SW 1271 (cell line): Measurements from ENCODE around the gene PRKCA.
"Not testable (repeated sequence)": the region's sequence is repeated elsewhere in the genome, so short reads cannot be mapped to it uniquely, and the experiment has no call there.

ENCODE experiments used
- DNase-seq, 2 experiments: peaks; one replicate each; lab custom pipeline; 2025; lab: John Stamatoyannopoulos, UW

PRKCA gene

DNA sequence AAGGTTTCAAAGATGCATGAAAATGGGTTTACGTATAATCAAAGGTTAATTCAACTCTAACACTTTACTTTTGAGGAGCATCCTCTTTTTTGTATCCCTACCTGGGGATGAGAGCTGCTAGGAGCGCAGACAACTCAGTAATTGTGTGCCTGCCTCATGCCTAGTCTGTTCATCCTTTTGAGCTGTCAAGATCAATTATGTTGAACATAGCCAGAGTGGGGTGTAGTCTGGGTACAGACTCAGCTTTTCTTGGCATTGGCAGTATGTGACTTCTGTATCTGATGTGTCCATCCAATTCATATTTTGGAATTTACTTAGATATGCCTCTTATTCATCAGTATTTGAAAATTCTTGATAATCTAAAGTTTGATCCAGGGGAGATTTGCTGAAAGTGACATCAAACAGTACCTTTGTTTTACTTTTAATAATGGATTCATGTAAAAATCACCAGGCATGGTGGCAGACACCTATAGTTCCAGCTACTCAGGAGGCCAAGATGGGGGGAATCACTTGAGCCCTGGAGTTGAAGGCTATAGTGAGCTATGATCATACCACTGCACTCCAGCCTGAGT, 24.1 kb downstream of the PRKCA start:
- DNase-seq: no peak

DNA sequence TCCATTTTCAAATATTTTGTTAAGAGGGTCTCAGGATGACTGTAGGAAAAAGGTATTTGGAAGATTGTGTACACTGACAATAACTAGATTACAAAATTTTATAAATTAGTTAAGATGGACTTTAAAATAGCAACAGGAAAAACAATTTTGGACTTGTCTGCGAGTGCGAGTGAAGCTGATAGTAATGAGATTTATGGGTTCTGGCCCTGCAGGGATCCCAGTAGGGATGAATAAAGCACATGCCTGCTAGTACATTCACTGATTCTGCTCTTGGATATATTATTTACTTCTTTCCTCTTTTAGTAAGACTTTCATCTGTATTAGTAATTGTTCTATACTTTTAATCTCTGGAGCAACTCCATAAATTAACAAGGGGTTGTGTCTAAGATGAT, 28.2 kb downstream of the PRKCA start:
- no peak for DNase-seq

DNA sequence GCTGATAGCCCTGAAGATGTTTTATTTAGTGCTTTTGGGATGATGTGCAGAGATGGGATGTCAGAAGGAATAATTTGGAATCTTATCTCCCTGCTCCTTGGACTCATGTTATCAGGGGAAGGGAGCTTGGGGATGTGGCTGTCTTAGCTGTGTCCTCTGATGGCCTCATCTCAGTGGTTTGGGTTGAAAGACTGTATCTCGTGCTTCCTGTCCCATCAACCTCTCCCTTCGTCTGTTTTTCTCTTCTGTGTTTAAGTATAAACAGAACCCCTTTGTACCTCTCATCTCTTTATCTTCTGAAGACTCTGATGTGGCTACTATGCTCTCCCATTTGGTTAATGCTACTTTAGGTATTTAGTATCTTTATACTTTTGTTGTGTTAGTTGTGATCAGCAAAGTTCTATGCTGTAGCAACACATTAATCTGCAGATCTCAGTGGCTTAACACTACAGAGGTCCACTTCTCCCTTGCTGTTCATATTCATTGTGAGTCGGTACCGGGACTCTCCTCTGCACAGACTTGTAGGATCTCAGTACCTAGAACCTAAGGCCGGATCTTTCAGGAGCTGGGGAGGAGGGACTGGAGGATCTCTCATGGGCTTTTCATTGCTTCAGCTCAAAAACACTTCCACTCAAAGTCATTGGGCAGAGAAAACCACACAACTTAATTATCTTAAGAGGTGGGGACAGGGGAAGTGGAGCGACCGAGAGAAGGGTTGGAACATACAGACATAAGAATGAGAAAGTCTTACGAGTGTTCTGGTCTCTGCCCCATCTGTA, 28.8 kb downstream of the PRKCA start:
- DNase-seq: no peak

DNA sequence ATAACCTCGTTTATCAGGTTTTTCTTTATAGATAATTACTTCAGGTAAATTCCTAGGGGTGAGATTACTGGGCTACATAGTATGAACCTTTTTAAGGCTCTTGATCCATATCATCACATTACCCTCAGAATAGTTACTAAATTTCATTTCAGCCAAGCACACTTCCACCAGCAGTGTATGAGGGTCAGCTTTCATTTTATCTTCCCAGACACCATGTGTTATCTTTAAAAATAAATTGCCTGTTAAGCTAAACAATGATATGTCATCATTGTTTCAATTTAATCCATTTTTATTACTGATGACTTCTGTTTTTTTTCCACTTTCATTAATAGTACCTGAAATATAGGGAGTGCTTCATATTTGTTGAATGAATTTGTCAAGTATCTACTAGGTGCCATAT, 33.4 kb downstream of the PRKCA start:
- no peak for DNase-seq

DNA sequence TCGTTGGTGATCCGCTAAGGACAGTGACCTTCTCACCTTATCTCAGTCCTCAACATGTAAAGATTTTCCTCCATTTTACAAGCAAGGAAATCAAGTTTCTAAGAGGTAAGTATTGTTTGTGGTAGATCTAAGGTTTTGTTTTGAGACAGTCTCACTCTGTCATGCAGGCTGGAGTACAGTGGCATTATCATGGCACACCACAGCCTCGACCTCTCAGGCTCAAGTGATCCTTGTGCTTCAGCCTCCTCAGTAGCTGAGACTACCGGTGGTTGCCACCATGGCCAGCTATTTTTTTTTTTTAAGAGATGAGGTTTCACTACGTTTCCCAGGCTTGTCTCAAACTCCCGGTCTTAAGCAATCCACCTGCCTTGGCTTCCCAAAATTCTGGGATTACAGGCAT, 34.9 kb downstream of the PRKCA start:
- no peak for DNase-seq

DNA sequence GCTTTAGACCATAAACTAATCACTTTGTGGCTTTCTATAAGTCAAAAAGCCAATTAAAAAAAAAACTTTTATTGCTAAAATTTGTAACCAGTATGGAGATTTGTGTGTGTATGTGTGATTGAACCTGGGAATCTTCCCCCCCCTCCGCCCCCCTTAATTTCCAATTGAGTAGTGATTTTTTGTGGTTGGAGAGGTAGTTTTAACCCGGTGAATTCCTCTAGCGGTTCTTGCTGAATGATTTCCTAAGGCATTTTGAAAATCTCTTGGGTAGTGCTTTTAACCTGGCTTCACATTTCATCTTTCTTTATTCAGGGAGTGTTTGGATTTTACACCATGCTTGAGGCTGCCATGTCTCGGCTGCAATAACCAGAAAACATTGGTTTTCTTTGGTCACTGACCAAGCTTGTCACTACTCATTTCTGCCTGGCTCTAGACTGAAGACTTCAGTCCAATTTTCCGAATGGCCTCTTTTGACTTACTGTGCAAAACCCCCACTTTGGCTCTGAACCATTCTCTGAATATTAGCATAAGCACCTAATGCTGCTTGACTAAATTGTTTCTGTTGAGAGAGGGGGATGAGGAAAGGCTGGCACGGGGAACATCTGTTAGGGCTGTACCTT, 35.6 kb downstream of the PRKCA start:
- DNase-seq: no peak

DNA sequence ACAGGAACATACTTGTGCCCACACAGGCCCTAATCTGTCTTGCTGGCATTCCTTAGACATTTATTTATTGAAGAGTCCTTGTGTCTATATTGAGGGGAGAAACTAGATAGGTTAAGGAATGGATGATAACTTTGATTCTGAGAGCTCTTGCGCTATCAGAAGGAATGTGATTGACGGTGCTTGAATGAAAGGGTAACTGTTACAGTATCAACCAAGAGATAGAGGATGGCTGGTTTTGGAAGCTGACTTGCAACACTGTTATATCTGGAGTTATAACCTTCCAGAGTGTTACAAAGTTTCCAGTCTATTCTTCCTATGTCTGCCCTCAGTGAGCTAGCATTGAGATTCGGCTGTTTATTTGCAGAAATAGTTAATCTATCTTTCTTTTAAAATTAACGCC, 36.5 kb downstream of the PRKCA start:
- DNase-seq: no peak

DNA sequence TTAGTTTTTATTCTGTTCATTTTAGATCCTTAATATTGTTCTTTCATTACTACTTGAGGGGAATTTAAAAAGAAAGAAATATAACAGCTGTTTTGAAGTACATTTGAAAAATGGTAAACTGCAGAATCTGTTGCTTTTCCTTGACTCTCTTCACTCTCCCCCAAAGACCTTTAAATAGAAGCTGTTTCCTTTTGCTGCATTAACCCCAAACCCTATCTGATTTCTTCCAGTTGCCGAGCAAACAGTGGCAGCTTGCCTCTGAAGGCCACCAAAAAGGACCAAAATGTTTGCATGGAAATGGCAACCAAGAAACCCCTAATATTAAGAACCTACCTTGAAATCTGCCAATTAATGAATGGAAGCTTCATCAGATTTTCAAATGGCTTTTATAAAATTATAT, 37.1 kb downstream of the PRKCA start:
- DNase-seq: no peak

DNA sequence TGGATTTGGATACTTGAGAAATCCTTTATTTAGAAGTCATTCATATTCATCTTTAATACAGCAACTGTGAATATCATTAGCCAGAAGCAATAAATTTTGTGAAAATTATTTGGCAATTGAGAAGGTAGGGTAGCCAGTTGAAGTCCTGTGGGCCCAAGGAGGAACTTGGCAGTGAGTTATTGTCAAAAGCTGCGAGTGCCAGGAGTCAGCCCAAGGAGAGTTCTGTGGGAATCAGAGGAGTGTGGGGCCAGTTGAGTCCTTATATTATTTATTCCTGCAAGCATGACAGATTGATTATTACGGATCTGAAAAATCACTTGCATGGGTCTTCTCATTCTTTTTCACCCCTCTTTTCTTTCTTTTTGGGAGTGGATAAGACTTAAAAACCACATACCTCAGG, 38.3 kb downstream of the PRKCA start:
- no peak for DNase-seq

DNA sequence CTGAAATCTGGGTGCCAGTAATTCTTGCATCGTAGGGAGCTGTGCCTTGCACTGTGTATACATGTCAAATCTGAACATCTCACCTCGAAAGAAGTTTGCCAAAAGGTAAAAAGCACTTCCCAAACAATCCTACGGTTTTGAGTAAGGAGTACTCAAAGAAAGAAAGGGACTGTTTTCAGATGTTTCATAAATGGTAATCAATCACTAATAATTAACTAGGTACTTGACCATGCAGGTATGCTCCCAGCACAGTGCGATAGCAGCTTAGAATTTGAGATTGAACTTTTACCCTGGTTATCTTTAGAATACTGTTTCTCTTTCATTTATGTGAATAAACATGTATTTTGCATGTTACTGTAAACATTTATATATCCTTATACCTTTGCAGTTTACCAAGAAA, 39.0 kb downstream of the PRKCA start:
- no peak for DNase-seq

DNA sequence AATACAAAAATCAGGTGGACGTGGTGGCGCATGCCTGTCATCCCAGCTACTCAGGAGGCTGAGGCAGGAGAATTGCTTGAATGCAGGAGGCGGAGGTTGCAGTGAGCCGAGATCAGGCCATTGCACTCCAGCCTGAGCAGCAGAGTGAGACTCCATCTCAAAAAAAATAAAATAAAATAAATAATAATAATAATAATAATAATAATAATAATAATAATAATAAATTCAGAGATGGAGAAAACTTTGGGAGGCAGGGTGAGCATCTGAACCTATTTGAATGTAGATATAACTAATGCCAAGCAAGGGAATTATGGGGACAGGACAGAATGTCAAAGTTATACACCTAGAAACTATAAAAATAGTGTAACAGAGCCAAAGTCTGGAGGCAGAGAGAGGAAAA, 39.9 kb downstream of the PRKCA start:
- DNase-seq: not testable (repeated sequence)

DNA sequence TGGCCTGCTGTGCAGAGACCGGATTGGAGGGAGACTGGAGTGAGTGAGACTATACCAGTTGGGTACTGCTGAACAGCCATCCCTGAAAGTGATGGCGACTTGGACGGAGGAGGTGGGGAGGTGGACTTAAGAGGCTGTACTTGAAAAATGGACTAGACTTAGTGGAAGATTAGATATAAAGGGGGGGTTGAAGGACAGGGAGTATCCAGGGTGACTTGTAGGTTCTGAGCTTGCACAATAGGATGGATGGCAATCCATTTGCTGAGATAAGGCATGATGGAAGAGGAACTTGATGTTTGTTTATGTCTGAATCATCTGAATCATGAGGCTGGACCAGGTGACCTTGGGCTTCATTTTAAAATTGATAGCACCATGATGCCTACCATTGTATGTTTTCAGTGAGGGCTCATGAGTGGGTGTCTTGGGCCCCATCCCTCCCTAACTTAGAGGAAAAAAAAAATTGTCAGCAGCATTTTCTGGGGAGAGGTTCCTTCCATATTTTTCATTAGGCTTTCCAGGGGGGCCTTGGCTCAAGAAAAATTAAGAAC, 41.2 kb downstream of the PRKCA start:
- DNase-seq: no peak

DNA sequence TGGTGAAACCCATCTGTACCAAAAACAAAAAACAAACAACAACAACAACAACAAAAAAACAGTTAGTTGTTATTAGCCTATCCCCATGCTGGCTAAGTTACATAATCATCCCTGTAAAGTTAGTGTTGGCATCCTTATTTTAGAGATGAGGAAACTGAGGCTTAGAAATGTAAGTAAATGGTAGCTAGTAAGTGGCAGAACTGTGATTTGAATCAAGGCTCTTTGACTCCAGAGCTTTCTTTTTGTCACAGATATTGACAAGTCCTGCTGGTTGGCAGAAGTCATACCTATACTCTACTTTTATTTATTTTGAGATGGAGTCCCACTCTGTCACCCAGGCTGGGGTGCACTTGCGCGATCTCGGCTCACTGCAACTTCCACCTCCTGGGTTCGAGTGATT, 42.1 kb downstream of the PRKCA start:
- no peak for DNase-seq

DNA sequence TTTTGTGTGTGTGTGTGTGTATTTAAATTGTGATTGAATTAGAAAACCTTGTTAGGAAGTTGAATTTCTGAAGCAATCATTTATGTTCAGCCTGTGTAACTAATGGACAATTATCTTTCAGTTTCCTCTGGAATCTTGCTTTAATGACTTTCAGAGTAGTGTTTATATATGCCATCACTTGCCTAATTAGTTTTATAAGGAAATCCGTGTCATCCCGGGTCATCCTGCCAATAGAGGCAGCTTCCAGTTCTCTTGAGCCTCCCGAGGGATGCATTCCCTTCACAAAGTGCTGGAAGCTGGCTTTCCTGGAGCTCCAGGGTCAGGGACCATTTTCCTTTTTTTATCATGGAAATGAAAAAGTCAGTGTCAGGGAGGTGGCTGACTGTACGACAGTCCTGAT, 42.9 kb downstream of the PRKCA start:
- no peak for DNase-seq

DNA sequence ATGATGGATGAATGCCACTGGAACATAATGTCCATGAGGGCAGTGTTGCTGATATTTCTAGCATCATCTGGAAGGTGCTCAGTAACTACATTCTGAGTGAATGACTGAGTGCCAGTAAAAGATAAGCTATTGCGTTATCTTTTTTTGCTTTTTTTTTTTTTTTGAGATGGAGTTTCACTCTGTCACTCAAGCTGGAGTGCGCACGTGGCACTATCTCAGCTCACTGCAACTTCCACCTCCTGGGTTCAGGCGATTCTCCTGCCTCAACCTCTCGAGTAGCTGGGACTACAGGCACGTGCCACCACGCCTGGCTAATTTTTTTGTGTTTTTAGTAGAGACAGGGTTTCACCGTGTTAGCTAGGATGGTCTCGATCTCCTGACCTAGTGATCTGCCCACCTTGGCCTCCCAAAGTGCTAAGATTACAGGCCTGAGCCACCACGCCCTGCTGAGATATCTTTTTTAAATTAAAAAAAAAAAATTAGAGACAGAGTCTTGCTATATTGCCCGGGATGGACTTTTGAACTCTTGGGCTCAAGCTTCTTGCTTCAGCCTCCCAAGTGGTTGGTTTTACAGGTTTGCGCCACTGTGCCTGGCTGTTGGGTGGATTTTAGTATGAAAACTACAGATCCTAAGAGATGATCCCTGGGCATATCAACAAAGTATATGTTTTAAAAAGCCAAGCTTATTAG, 43.7 kb downstream of the PRKCA start:
- DNase-seq: not testable (repeated sequence)

DNA sequence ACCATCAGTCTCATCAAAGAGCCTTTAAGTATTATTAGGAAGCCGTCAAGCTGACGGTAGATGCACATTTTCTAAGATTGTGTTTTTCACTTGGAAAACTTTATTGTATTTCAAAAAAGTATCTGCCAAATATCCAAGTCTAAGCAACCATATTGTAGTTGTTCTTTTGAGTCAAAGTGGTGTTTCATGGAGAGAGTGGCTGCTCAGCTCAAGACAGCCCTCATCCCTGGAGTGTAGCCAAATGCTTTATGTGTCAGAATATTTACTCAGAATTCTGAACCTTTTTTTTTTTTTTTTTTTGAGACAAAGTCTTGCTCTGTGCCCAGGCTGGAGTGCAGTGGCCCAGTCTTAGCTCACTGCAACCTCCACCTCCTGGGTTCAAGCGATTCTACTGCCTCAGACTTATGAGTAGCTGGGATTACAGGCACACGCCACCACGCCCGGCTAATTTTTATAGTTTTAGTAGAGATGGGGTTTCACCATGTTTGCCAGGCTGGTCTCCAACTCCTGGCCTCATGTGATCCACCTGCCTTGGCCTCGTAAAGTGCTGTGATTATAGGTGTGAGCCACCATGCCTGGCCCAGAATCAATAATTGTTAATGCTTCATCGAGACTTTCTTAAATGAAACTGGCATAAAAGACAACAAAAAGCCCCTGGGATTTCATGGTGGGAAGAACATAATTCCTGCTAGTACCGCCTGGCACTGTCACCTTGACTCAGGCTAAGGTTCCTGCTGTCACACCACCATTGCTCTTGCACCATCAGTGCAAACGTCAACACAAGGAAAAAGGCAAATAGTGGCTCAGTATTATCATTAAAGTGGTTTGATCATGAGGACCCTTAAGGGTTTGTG, 45.5 kb downstream of the PRKCA start:
- no peak for DNase-seq

DNA sequence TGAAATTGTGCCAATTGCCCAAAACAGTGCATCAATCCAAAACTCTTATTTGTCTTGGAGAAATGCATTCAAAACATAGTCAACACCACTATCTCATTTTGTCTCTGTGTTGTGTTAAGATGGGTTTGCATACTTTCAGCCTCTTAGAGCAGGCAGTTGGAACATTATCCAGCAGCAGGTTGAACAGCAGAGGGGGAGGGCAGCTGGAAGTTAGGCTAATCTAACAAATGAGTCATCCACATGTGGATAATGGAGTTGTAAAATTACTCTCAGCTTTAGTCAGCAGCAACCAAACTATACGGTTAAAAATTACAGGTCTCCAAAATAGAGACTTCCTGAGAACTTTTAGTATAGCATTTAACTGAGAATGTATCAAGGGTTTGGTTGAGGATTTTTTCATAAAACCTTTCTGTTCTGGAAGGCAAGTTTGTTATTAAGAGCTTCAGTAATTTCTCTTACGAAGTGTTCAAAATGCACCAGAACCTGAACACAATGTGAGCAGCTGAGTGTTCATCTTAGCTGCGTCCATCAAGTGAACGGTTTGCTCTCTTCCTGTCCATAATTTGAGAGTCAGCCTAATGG, 46.3 kb downstream of the PRKCA start:
- peak in 1 of 2 experiments; percentile 55 for DNase-seq

DNA sequence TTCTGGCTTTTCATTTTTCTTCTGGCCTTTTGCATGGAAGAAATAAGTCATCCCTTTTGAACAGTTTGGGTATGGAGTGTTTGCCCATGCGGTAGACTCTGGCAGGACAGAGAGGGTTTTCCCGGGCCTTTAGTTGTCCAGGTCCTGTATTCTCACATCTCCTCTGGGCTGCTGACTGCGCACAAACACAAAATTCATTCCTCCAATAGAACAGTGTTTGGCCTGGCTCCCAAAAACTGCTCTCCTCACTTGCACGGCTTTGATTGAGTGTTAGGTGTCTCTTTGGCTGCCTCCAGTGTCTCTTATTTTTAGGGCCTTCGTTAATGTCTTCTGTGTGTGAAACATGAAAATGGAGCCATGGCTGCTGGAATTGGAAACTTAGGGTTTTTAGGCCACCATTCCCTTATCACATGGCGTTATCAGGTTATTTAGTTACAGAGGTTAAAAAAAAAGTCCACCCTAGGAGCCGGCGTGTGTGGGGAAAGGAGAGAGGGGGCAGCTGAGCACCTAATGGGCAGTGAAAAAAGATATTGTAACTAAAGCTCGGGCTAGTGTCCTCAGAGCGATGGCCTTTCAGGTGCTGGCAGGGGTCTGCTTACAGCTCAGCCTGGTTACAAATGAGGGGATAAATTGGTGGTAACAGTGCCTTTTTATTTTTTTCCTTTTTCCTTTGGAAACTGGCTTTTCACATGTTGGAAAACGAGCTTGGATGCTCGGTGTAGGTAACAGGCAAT, 47.3 kb downstream of the PRKCA start:
- DNase-seq: no peak

DNA sequence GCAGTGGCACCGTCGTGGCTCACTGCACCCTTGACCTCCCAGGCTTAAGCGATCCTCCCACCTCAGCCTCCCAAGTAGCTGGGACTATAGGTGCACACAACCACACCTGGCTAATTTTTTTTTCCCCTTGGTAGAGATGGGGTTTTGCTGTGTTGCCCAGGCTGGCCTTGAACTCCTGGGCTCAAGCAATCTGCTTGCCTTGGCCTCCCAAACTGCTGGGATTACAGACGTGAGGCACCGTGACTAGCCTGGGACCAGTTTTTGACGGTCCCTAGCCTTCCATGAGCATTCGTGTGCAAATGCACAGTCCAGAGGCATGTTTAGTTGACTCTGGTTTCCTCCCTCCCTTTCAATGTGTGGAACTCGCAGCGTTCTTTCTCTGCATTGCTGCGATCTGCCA, 48.2 kb downstream of the PRKCA start:
- not testable (repeated sequence) for DNase-seq

DNA sequence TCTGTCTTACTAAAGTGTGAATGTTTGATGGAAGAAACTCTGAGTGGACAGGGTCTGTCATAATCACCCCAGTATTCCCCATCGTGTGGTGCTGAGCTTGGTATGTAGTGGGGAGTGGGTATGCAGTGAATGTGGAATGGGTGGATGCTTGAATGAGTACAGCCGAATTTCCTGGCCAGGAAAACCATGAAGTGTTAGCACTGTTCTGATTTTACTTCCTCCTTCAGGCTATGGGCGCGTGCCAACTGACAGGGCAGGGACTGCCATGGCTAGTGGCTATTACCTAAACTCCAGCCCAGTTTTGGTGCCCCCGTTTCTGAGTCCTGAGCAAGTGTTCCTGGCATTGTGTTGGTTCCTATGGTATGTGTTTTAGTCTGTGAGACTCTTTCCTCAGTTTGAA, 48.6 kb downstream of the PRKCA start:
- DNase-seq: no peak

DNA sequence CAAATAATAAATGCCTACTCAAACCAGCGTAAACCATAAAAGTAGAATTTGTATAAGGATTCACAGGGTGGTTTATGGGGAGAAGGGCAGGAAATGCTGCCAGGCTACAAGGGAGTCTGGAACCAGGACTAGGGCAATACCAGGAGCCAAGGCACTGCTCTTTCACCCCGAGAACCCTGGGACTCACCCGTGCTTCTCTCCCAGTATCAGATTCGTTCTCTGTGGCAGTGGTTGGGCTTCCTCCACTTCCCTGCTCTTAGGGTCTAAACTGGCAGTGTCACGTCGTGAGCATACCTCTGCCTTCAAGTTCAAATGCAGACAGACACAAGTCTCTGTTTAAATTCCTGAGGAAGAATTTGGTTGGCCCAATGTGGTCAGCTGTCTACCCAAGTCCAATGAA, 49.3 kb downstream of the PRKCA start:
- DNase-seq: no peak
